Motor neuron (in vitro differentiated cells): ENCODE measurements around the gene ZNF385B. TPM values are rescaled to one million over a fixed set of nuclear protein-coding genes. Genes with fewer than 3 reads are reported as not detected.

Source experiments
- total RNA-seq, 8 experiments: library from RNA; unstranded; fragments of 300-600 nt; gene quantifications; 2 replicates each; pipeline versions ENCODE4 v1.2.3 to v1.2.4, GENCODE V29; 2022

ZNF385B gene
- total RNA-seq, 8 experiments from 2014 or later: 0.14 to 1.6 (median 0.74) TPM; not detected in 2

Other genes starting within 250 kb of the ZNF385B start
- gene CWC22, start 145.7 kb upstream of the ZNF385B start, total RNA-seq: 10 to 100 TPM; 15.1 to 25.9 (median 19.7) TPM